Breast epithelium (tissue), 4 donors: Measurements from ENCODE around the gene DPM2. TPM values are rescaled to one million over a fixed set of nuclear protein-coding genes. Genes with fewer than 3 reads are reported as not detected.

ENCODE experiments used
- DNase-seq, 2 donors: peaks; one replicate each; pipeline ENCODE4 v3.0.0-alpha.2; 2019; ENCODE audit warnings: low spot score in 2 of 2
- H3K27ac ChIP-seq, 2 donors: fragments of 200-600 bp; sonication (generic) in 1 of 2; one replicate each; pipeline ENCODE4 v1.5.1; 2016 to 2019; ENCODE audit warnings: mild to moderate bottlenecking in 1 of 2
- H3K27me3 ChIP-seq, 2 donors: fragments of 200-600 bp; sonication (generic) in 1 of 2; one replicate each; pipeline versions ENCODE4 v1.5.1 to v1.6.0; 2017 to 2019; ENCODE audit warnings: control low read depth in 1 of 2, mild to moderate bottlenecking in 1 of 2
- H3K36me3 ChIP-seq: fragments of 200-600 bp; one replicate; pipeline ENCODE4 v1.5.1; 2019
- H3K4me1 ChIP-seq, 2 donors: fragments of 200-600 bp; sonication (generic); one replicate each; pipeline ENCODE4 v1.5.1; 2016 to 2019; ENCODE audit warnings: control low read depth in 1 of 2
- H3K4me3 ChIP-seq, 3 donors: fragments of 200-600 bp; sonication (generic); 1 replicate in 2 of 3; 2 replicates in 1 of 3; pipeline ENCODE4 v1.5.1; 2016 to 2019; ENCODE audit warnings: mild to moderate bottlenecking in 3 of 3, moderate library complexity in 2 of 3
- H3K9me3 ChIP-seq, 2 donors: fragments of 200-600 bp; sonication (generic) in 1 of 2; one replicate each; pipeline ENCODE4 v1.5.1; 2016 to 2019; ENCODE audit warnings: control low read depth in 1 of 2
- POLR2A ChIP-seq: fragments of 450-650 bp; IDR thresholded peaks from one replicate; pipeline ENCODE4 v1.6.1; 2016; ENCODE audit warnings: antibody characterized with exemption, mild to moderate bottlenecking, moderate library complexity
- POLR2AphosphoS5 ChIP-seq, 3 donors: sonication (generic); formaldehyde crosslinking; IDR thresholded peaks; one replicate each; pipeline ENCODE4 v1.6.1; 2017; ENCODE audit warnings: antibody characterized with exemption in 3 of 3
- intact Hi-C: fragments of 100-400 bp; cut with DNase I; formaldehyde crosslinking; loops from one replicate; pipeline ENCODE4 v1.15.1; 2023; ENCODE audit warnings: low total_unique reads
- total RNA-seq, 3 donors: library from RNA; depleted of rRNA; stranded (reverse); fragments of >200 nt; gene quantifications; one replicate each; pipeline ENCODE4 v1.1.0, GENCODE V29; 2016
- TF ChIP-seq, protein P1 (sequence below), 3 donors: fragments of 450-650 bp; IDR thresholded peaks; one replicate each; pipeline ENCODE4 v1.5.1; 2016 to 2017; ENCODE audit warnings: antibody characterized with exemption in 3 of 3, mild to moderate bottlenecking in 3 of 3, moderate library complexity in 3 of 3

Gene DPM2
- total RNA-seq, 3 donors from 2014 or later, result 10.6 to 17.4 (median 17.1) TPM

DNA sequence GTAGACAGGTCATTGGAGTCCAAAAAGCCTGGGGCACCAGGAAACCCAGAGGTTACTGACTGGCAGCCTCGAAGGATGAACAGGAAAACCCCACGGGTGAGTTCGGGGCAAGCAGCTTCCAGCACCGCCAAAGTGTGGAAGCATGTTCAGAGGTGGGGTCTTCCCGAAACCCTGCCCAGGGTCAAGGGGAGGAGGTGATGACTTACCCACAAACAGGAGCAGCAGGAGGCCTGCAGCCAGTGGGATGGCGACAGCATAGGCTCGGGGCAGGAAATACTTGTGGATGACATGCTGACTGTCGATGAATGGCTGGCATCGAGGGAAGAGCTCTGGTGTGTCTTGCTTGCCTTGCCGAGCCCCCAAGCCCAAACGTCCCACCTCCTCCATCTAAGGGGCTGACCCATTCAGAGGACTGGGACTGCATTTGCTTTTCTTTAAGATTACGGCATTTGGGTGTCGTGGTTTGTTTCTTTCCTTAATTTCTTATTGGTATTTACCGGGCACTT, 1.3 kb downstream of the DPM2 start:
- intact Hi-C loops, result no loop called here
- DNase-seq, result no peak
- H3K27ac ChIP-seq, result no peak overlapping the region
- no peaks in the 10 kb centered on the region for H3K9me3 ChIP-seq
- H3K36me3 ChIP-seq, result no peaks in the 10 kb centered on the region
- H3K27me3 ChIP-seq, result no peaks in the 10 kb centered on the region
- peaks cover 14 to 25% of the 10 kb centered on the region in 2 donors for H3K4me1 ChIP-seq
- peak overlapping the region in 2 of 3 donors; percentile 79 to 89 for H3K4me3 ChIP-seq
- no peak for TF ChIP-seq POLR2A
- TF ChIP-seq, protein P1, sequence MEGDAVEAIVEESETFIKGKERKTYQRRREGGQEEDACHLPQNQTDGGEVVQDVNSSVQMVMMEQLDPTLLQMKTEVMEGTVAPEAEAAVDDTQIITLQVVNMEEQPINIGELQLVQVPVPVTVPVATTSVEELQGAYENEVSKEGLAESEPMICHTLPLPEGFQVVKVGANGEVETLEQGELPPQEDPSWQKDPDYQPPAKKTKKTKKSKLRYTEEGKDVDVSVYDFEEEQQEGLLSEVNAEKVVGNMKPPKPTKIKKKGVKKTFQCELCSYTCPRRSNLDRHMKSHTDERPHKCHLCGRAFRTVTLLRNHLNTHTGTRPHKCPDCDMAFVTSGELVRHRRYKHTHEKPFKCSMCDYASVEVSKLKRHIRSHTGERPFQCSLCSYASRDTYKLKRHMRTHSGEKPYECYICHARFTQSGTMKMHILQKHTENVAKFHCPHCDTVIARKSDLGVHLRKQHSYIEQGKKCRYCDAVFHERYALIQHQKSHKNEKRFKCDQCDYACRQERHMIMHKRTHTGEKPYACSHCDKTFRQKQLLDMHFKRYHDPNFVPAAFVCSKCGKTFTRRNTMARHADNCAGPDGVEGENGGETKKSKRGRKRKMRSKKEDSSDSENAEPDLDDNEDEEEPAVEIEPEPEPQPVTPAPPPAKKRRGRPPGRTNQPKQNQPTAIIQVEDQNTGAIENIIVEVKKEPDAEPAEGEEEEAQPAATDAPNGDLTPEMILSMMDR (IDR thresholded peaks at IDR 0.05), result no peak
- no peak for TF ChIP-seq POLR2AphosphoS5 (IDR thresholded peaks at IDR 0.05)

DNA sequence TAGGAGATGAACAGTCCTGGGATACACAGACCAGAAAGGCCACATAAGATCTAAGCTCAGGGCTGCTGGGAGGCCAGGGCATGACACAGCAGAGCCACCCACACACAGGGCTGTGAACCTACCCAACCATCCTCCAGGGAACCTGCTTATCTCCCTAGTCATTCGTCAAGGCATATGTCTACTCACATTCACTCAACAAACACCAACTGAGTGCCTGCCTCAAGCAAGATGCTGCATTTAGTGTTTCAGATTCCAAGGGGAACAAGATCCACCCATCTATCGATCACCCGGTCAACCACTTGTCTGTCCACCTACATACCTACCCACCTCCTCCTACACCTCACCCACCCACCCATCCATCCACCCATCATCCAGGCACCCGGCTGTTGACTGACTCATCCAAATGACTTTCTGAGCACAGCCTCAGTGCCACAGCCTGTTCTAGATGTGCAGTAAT, 1.9 kb downstream of the DPM2 start:
- Histone ChIP-seq H3K4me1 (peaks cover 18 to 28% of the 10 kb centered on the region in 2 donors), H3K36me3 (no peaks in the 10 kb centered on the region), H3K4me3 (peak overlapping the region in 1 of 3 donors; percentile 89), H3K27me3 (no peaks in the 10 kb centered on the region), H3K9me3 (no peaks in the 10 kb centered on the region), H3K27ac (no peak overlapping the region)
- intact Hi-C loops, result no loop called here
- DNase-seq, result no peak
- TF ChIP-seq, protein P1 (IDR thresholded peaks at IDR 0.05), result no peak
- TF ChIP-seq POLR2AphosphoS5 (IDR thresholded peaks at IDR 0.05) (no peak), POLR2A (no peak)

DNA sequence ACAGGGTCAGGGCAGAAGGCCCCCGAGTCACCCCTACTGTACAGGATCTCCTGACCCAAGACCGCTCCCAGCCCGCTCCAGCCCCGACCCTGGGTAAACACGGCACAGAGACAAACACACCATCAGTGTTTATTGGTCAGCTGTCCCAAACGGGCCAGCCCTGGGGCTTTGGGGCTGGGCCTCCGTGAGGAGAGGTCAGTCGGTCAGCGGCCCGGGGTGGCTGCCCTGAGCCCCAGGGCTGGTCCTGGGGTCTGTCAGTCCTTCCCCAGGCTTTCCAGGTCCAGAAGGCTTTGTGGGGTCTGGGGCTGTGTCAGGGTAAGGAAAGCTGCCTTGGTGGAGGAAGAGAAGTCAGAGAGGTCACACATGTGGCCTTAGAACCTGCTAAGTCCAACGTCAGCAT, 2.7 kb downstream of the DPM2 start:
- Histone ChIP-seq H3K4me1 (peaks cover 24 to 29% of the 10 kb centered on the region in 2 donors), H3K27ac (no peak overlapping the region), H3K27me3 (no peaks in the 10 kb centered on the region), H3K36me3 (no peaks in the 10 kb centered on the region), H3K4me3 (no peak overlapping the region), H3K9me3 (no peaks in the 10 kb centered on the region)
- TF ChIP-seq POLR2A (no peak), POLR2AphosphoS5 (IDR thresholded peaks at IDR 0.05) (no peak)
- TF ChIP-seq, protein P1 (IDR thresholded peaks at IDR 0.05), result no peak
- no peak for DNase-seq
- intact Hi-C loops, result no loop called here

DNA sequence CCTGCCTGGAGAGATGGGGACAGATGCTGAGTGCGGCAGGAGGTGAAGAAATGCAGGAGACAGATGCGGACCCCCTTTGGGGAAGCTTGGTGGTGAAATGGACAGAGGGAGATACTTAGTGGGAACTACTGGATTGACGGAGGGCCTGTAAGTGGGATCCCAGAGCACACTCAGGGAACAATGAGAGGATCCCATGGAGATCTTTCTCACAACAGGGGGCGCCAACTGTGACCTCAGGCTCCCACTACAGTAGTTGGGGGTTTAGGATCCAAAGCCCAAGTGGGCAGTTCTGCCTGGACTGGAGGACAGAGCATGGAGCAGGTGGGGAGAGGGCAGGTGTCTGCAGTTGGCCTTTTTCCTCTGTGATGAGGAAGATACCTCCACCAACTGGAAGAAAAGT, 3.4 kb downstream of the DPM2 start:
- intact Hi-C loops, result no loop called here
- no peak for TF ChIP-seq POLR2AphosphoS5 (IDR thresholded peaks at IDR 0.05)
- TF ChIP-seq POLR2A, result no peak
- TF ChIP-seq, protein P1 (IDR thresholded peaks at IDR 0.05), result no peak
- H3K36me3 ChIP-seq, result no peaks in the 10 kb centered on the region

DNA sequence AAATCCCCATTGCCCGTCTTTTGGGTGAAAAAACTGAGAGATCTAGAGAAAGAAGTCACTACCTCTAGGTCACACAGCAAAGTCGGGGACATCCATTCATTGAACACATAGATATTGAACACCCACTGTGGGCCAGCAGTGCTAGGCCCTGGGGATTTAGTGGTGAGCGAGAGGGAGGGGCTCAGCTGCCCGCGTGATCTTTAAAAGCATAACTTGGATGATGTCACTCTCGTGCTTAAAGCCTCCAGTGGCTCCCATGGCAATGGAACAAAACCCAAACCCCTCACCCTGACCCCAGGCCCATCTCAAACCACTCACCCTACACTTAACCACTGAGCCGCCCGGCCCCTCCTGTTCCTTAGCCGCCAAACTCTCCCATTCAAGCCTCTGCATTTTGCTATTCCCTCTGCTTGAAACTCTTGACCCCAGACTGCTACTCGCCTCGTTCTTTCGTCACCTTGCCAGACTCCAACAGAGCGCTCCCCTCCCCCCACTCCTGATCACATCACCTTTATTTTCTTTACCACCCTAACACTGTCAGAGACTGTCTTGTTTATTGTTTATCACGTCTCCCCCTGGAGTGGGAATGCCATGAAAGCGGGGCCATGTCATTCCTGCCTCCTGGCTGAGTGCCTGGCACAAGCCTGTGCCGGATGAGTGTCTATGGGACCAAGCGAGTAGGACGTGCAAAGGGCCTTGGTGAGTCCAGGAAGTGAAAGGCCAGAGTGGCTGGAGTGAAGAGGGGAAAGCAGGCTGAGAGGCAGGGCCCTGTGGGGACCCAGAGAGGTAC, 6.4 kb downstream of the DPM2 start:
- H3K4me1 ChIP-seq, result peaks cover 10% of the 10 kb centered on the region in 2 donors

More for the DNA sequence above, 3.4 kb downstream of the DPM2 start:
- no peaks in the 10 kb centered on the region for H3K27me3 ChIP-seq
- no peaks in the 10 kb centered on the region for H3K9me3 ChIP-seq
- H3K27ac ChIP-seq, result no peak overlapping the region
- no peak for DNase-seq
- H3K4me1 ChIP-seq, result peaks cover 24 to 29% of the 10 kb centered on the region in 2 donors
- no peak overlapping the region for H3K4me3 ChIP-seq

More for the DNA sequence above, 6.4 kb downstream of the DPM2 start:
- Histone ChIP-seq H3K27me3 (no peaks in the 10 kb centered on the region), H3K9me3 (no peaks in the 10 kb centered on the region), H3K27ac (peak overlapping the region; percentile 0 to 54), H3K36me3 (no peaks in the 10 kb centered on the region), H3K4me3 (peak overlapping the region; percentile 30 to 79 (median 58))
- DNase-seq, result no peak
- TF ChIP-seq POLR2A (no peak), POLR2AphosphoS5 (IDR thresholded peaks at IDR 0.05) (no peak)
- TF ChIP-seq, protein P1 (IDR thresholded peaks at IDR 0.05), result no peak
- intact Hi-C loops, result no loop called here
